ENCODE measurements around the gene ALDOA. TPM values are rescaled to one million over a fixed set of nuclear protein-coding genes. Genes with fewer than 3 reads are reported as not detected.
"Not testable (repeated sequence)": the region's sequence is repeated elsewhere in the genome, so short reads cannot be mapped to it uniquely, and the experiment has no call there.

The ALDOA gene
- total RNA-seq, result 1,863 TPM

DNA sequence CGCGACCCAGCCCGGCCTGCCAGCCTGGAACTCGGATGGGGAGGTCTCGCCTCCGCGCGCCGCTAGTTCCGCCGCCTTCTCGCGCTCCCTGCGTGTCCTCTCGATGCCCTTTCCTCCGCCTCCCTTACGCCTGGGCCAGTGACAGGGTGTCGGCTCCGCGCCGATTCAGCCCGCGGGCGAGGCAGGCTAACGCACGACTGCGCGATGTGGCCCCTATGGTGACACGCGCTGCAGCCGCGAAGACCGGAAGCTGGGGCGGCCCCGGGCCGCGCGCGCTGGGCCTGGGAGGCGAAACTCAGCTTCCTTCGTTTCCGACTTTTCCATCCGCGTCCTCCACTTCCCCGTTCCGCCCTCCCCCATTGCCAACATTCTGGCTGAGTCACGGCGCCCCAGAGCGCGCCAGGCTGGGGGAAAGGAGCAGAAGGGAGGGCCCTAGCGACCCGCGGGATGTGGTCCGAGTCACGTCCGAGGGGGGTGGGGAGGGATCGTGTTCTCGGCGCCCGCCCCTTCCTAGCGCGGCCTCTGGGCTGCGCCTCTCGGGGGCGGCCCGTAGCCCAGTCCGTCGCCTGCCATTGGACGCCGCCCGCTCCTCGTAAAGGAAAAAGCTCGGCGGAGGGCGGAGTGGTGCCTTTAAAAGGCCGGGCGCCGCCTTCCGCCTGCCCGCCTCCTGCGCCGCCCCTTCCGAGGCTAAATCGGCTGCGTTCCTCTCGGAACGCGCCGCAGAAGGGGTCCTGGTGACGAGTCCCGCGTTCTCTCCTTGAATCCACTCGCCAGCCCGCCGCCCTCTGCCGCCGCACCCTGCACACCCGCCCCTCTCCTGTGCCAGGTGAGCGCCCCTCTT lies at the start of gene ALDOA:
Gene ALDOA, plus strand, starts transcription at position 659 of the 841 bp plus-strand sequence. CDS start 1,138 bp downstream, outside the sequence.
- ATAC-seq, result peak; percentile 89

GRCh38 chr16:30016555-30017276 lies 48.8 kb upstream of the ALDOA start:
- no peak for ATAC-seq

DNA sequence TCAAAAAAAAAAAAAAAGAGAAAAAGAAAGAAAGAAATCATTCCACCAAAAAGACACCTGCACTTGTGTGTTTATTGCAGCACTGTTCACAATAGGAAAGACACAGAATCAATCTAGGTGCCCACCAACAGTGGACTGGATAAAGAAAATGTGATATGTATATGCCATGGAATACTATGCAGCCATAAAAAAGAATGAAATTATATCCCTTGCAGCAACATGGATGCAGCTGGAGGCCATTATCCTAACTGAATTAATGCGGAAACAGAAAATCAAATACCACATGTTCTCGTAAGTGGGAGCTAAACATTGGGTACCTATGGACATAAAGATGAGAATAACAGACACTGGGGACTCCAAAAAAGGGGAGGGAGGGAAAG lies 48.3 kb upstream of the ALDOA start:
- ATAC-seq, result no peak

DNA sequence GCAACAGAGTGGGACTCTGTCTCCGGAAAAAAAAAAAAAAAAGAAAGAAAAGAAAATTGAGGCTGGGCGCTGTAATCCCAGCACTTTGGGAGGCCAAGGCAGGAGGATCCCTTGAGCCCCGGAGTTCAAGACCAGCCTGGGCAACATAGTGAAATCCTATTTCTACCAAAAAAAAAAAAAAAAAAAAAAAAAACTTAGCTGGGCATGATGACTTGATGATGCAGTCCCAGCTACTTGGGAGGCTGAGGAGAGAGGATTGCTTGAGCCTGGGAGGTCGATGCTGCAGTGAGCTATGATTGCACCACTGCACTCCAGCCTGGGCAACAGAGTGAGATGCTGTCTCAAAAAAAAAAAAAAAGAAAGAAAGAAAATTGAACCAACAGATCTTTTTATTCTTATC lies 47.6 kb upstream of the ALDOA start:
- not testable (repeated sequence) for ATAC-seq

DNA sequence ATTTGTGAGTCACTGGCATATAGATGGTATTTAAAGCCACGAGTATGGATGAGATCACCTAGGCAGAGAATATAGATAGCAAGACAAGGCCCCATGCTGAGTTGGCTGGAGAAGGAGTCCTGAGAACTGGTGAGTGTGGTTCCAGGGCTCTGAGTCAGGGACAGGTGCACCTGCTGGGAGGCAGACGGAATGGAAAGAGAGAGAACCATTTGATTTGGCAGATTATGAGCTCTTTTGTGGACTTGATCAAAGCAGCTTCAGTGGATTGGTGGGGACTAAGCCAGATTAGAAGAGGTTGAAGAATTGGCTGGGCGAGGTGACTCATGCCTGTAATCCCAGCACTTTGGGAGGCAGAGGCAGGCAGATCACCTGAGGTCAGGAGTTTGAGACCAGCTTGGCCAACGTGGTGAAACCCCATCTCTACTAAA lies 46.8 kb upstream of the ALDOA start:
- peak; percentile 12 for ATAC-seq

DNA sequence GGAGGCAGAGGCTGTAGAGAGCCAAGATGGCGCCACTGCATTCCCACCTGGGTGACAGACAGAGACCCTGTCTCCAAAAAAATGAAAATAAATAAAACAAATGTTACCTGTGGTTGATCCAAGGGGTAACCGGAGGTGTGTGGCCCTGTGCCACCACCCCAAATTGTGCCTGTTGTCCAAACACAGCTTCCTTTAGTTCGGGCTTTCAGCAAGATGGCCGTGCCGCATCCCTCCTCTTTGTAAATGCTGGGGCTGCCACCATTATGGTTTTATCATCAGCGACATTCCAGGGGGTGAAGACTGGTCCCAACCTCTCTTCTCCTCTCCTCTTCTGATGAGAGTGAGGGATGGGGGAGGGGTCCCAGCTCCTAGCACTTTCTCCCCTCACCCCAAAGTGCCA lies 42.7 kb upstream of the ALDOA start, which contains the start of gene C16orf92:
Gene C16orf92, plus strand, starts transcription at position 312 of the 400 bp plus-strand sequence. CDS start 143 bp downstream, outside the sequence.
- no peak for ATAC-seq

- ATAC-seq, result no peak
These were observed 42.0 kb upstream of the ALDOA start for GRCh38 chr16:30023586-30023985.

DNA sequence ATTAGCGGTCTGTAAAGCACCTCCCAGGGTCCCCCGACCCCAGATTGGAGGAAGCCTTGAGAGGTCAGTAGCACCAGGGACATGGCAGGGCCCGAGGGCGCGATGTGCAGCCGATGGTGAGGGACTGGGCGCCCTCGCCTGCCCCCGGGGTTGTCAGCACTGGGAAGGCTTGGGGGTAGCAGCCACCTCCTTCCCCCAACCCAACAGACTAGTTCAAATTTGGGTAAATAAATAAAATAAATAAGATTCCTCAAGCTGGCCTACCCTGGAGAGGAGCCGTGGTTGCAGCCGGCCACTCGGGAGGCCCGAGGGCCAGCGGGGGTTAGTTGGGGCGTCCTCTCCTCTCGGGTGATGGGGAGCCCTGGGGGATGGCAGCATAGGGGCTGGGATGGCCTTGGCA lies 41.1 kb upstream of the ALDOA start:
- ATAC-seq, result no peak

DNA sequence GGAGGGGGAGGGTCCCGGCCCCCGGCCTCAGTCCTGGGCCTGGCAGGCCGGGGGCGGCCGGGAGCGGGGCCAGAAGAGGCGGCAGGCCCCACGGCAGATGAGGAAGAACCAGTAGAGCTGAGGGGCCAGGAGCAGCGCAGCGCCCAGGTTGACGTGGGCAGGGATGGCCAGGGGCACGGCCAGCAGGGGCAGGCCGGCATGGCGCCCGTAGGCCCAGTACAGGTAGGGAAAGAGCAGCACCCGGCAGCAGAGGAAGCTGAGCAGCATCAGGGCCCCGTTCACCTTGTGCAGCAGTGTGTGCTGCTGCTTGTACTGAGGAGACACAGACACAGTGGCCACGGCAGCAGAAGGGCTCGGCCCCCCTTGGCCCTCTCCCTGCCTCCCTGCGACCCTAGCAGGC lies 40.4 kb upstream of the ALDOA start:
- no peak for ATAC-seq

DNA sequence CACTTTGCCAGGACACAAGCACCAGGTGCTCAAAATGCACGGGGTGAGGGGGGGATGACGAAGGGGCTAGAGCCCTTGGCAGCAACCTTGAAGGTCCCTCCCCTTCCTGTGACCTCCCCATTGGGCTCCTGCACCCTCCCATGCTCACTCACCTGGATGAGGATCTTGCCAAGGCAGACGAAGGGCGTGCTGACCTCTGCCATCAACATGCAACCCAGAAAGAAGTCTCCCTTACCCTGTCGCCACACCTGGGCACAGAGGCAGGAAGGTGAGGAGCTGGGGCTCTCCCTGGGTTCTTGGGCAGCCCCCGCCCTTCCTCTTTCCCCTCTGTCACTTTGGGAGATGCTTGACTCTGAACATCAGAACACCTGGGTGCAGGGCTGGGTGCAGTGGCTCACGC lies 40.0 kb upstream of the ALDOA start:
- no peak for ATAC-seq

DNA sequence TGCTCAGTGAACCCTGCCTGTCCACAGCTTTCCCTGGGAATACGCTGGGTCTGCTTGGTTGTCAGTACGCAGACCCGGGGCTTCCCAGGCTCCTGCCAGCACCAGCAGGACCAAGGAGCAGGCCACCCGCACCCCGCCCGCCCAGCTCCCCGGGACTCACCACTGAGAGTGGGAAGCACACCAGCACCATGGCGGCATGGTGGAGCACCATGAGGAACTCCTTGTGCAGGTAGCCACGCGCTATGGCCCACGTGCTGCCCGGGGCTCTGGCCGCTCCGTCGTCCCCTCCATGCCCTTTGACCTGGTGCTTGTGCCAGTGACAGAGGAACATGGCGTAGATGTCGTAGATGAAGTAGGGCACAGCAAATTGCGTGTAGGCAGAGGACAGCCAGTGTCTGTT lies 39.1 kb upstream of the ALDOA start:
- ATAC-seq, result no peak

DNA sequence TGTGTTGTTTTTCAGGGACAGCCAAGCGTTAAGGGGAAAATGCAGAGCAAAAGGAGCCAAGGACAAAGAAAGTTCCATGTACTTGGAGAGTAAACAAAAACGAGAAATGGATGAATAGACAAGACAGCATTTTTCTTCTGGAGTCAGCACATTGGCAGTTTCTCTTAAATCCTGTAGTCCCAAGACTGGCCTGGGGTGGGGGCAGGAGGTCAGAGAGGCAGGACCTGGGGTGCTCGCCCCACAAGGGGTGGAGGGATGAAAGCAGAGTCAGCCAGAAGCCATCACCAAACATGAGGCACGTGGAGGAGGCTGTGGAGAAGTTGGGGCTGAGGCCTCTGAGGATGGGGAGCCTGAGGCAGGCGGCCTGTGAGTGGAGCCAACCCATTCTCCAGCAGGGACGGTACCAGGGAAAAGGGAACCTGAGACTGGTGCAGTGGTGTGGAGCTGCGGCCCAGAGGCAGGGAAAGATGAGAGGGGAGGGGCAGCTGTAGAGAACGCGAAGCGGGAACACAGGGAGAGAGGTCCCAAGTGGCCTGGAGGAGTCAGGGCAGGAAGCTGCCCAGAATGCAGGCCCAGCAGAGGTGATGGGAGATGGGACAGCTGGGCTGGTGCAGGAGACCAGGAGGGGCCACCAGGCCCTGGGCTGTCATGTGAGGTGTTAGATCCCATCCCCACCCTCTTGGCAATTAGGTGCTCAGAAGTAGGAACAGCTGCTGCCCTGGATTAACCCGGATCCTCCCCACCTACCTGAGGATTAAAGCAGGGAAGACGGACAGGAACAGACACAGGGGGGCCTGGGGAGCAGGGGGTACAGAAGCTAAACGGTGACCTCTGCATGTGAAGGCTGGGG lies 37.7 kb upstream of the ALDOA start:
- no peak for ATAC-seq

DNA sequence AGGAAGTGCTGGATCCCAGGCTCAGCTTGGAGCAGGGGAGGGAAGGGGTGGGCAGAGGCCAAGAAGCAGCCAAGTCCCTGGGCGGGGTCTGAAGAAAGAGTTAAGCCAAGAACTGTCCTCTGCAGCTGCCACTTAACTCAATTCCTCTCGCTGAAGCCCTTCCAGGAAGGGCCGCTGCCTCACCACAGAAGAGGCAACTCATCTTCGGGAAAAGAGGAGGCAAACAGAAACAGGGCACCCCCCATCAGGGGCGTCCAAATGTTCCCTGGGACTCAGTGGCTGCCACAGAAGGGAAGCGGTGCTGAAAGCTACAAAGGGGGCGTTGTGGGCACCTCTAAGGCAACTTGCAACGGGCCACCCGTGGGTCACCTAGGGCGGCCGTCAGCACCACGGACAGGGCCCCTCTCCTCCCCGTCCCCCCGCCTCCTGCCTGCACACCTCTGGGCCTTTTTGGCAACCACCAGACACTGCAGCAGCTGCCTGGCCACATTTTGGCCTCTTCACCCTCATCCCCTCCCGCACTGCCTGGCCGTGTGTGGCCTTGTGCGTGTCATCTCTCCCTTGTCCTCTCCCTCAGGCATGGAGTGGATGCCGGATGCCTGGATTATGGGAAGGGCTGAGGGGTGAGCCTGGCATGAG lies 37.0 kb upstream of the ALDOA start:
- no peak for ATAC-seq

- no peak for ATAC-seq
These were observed 35.4 kb upstream of the ALDOA start for GRCh38 chr16:30030011-30030685.

DNA sequence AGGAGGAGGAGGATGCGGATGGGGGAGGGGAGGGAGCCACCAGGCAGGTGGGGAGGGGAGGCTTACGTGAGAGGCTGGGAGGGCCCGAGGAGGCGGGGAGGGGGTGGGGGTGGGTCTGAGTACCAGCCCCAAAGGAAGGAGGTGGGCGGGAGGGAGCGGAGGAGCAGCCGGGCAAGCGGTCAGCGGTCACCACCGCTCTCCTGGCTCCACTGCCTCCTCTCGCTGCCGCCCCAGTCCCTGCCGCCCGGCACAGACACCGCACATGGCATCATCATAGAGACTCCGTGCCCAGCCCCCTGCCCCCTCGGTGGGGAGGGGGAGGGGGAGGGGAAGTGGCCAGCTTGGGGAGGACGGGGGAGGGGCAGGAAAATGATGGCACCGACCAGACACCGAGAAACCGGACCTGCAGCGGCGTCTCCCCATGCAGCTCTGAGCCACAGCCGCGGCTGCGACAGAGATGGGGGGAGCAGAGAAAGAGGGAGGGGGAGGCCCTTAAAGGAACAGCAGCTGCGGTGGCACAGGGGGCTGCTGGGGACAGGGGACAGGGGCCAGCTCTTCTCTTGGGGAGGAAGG lies 34.6 kb upstream of the ALDOA start, which contains the start of gene TLCD3B:
Gene TLCD3B, minus strand, starts transcription at position 431 of the 573 bp plus-strand sequence. CDS start 744 bp downstream, outside the sequence.
- no peak for ATAC-seq

- no peak for ATAC-seq
These were observed 34.1 kb upstream of the ALDOA start for GRCh38 chr16:30031477-30031918.

GRCh38 chr16:30032083-30032819 lies 33.3 kb upstream of the ALDOA start:
- peak; percentile 27 for ATAC-seq

GRCh38 chr16:30033270-30033669 lies 32.3 kb upstream of the ALDOA start:
- no peak for ATAC-seq

DNA sequence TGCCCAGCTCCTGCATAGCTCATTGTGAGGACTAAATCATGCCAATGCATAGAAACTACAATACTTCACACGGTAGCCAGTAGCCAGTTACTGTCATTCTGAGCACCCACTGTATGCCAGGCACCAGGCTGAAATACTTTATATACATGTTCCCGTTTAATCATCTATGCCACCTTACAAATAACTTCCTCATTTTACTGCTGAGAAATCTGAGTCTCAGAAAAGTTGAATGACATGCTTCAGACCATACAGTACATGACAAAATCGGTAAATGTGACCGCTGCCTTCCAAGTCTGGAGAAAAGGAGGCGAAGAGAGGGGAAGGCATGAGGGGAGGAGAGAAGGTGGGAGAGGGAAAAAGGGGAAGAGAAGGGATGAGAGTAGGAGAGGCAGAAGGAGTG lies 25.3 kb upstream of the ALDOA start:
- ATAC-seq, result no peak

DNA sequence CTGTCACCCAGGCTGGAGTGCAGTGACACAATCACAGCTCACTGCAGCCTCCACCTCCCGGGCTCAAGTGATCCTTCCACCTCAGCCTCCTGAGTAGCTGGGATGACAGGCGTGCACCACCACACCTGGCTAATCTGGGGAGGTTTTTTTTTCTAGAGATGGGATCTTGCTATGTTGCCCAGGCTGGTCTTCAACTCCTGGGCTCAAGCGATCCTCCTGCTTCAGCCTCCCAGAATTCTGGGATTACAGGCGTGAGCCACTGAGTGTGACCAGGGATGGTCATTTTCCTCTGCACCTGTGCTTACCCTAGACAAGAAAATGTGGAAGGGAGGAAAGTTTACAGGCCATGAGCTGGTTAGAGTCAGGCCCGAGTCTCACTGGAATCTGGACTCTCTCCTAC lies 24.9 kb upstream of the ALDOA start:
- ATAC-seq, result not testable (repeated sequence)

Data from esophagus mucosa (tissue), 1 donor.